ENCODE results near the gene WASL.
"Not testable (repeated sequence)": the region's sequence is repeated elsewhere in the genome, so short reads cannot be mapped to it uniquely, and the experiment has no call there.

The WASL gene

GRCh38 chr7:123734498-123734897 lies 14.3 kb downstream of the WASL start:
- no peak overlapping the region for H3K9ac ChIP-seq (ENCODE audit: low read depth, low read length)
- no peaks in the 10 kb centered on the region for H3K9me3 ChIP-seq (ENCODE audit: control insufficient read depth, insufficient read depth, low read length)
- H3K27me3 ChIP-seq (ENCODE audit: control insufficient read depth, insufficient read depth, low read length) = no peaks in the 10 kb centered on the region
- H3K4me1 ChIP-seq (ENCODE audit: control insufficient read depth, insufficient read depth, low read length) = no peaks in the 10 kb centered on the region
- H3K27ac ChIP-seq (ENCODE audit: low read depth, low read length) = no peak overlapping the region
- H3K36me3 ChIP-seq (ENCODE audit: control insufficient read depth, insufficient read depth, low read length) = no peaks in the 10 kb centered on the region
- no peak overlapping the region for H3K4me3 ChIP-seq (ENCODE audit: low read depth, low read length)

- no peak overlapping the region for H3K9ac ChIP-seq (ENCODE audit: low read depth, low read length)
- H3K36me3 ChIP-seq (ENCODE audit: control insufficient read depth, insufficient read depth, low read length) = no peaks in the 10 kb centered on the region
- H3K27me3 ChIP-seq (ENCODE audit: control insufficient read depth, insufficient read depth, low read length) = no peaks in the 10 kb centered on the region
- H3K9me3 ChIP-seq (ENCODE audit: control insufficient read depth, insufficient read depth, low read length) = no peaks in the 10 kb centered on the region
- H3K4me3 ChIP-seq (ENCODE audit: low read depth, low read length) = no peak overlapping the region
- H3K27ac ChIP-seq (ENCODE audit: low read depth, low read length) = no peak overlapping the region
- no peaks in the 10 kb centered on the region; the same call in 1 of the 2 replicates for H3K4me1 ChIP-seq (ENCODE audit: control insufficient read depth, insufficient read depth, low read length)
Observed at GRCh38 chr7:123732413-123733091, 16.3 kb downstream of the WASL start.

- peaks cover 23% of the 10 kb centered on the region for H3K4me1 ChIP-seq (ENCODE audit: control insufficient read depth, insufficient read depth, low read length)
- no peak overlapping the region for H3K9ac ChIP-seq (ENCODE audit: low read depth, low read length)
- H3K27ac ChIP-seq (ENCODE audit: low read depth, low read length) = no peak overlapping the region
- H3K4me3 ChIP-seq (ENCODE audit: low read depth, low read length) = no peak overlapping the region
- no peaks in the 10 kb centered on the region for H3K36me3 ChIP-seq (ENCODE audit: control insufficient read depth, insufficient read depth, low read length)
- no peaks in the 10 kb centered on the region for H3K27me3 ChIP-seq (ENCODE audit: control insufficient read depth, insufficient read depth, low read length)
- H3K9me3 ChIP-seq (ENCODE audit: control insufficient read depth, insufficient read depth, low read length) = no peaks in the 10 kb centered on the region
Observed at GRCh38 chr7:123729218-123729578, 19.6 kb downstream of the WASL start.

- H3K27ac ChIP-seq (ENCODE audit: low read depth, low read length) = no peak overlapping the region
- H3K27me3 ChIP-seq (ENCODE audit: control insufficient read depth, insufficient read depth, low read length) = no peaks in the 10 kb centered on the region
- no peaks in the 10 kb centered on the region for H3K9me3 ChIP-seq (ENCODE audit: control insufficient read depth, insufficient read depth, low read length)
- H3K36me3 ChIP-seq (ENCODE audit: control insufficient read depth, insufficient read depth, low read length) = no peaks in the 10 kb centered on the region
- H3K4me1 ChIP-seq (ENCODE audit: control insufficient read depth, insufficient read depth, low read length) = peaks cover 38% of the 10 kb centered on the region
- H3K9ac ChIP-seq (ENCODE audit: low read depth, low read length) = no peak overlapping the region
- H3K4me3 ChIP-seq (ENCODE audit: low read depth, low read length) = no peak overlapping the region
Observed at GRCh38 chr7:123727071-123727837, 21.5 kb downstream of the WASL start.

- Histone ChIP-seq H3K4me3 (ENCODE audit: low read depth, low read length) (no peak overlapping the region), H3K36me3 (ENCODE audit: control insufficient read depth, insufficient read depth, low read length) (no peaks in the 10 kb centered on the region), H3K27ac (ENCODE audit: low read depth, low read length) (no peak overlapping the region), H3K9me3 (ENCODE audit: control insufficient read depth, insufficient read depth, low read length) (no peaks in the 10 kb centered on the region), H3K4me1 (ENCODE audit: control insufficient read depth, insufficient read depth, low read length) (peaks cover 38% of the 10 kb centered on the region), H3K27me3 (ENCODE audit: control insufficient read depth, insufficient read depth, low read length) (no peaks in the 10 kb centered on the region), H3K9ac (ENCODE audit: low read depth, low read length) (no peak overlapping the region)
Observed at GRCh38 chr7:123725586-123726171, 23.1 kb downstream of the WASL start.

GRCh38 chr7:123724817-123725253 lies 24.0 kb downstream of the WASL start:
- no peak overlapping the region for H3K27ac ChIP-seq (ENCODE audit: low read depth, low read length)
- H3K27me3 ChIP-seq (ENCODE audit: control insufficient read depth, insufficient read depth, low read length) = no peaks in the 10 kb centered on the region
- no peak overlapping the region; the same call in 1 of the 2 replicates for H3K4me3 ChIP-seq (ENCODE audit: low read depth, low read length)
- H3K9ac ChIP-seq (ENCODE audit: low read depth, low read length) = no peak overlapping the region
- no peaks in the 10 kb centered on the region for H3K36me3 ChIP-seq (ENCODE audit: control insufficient read depth, insufficient read depth, low read length)
- H3K9me3 ChIP-seq (ENCODE audit: control insufficient read depth, insufficient read depth, low read length) = no peaks in the 10 kb centered on the region
- peaks cover 38% of the 10 kb centered on the region for H3K4me1 ChIP-seq (ENCODE audit: control insufficient read depth, insufficient read depth, low read length)

GRCh38 chr7:123723913-123724312 lies 24.9 kb downstream of the WASL start:
- H3K9ac ChIP-seq (ENCODE audit: low read depth, low read length) = no peak overlapping the region
- no peaks in the 10 kb centered on the region for H3K27me3 ChIP-seq (ENCODE audit: control insufficient read depth, insufficient read depth, low read length)
- H3K27ac ChIP-seq (ENCODE audit: low read depth, low read length) = peak overlapping the region; percentile 66
- peaks cover 38% of the 10 kb centered on the region for H3K4me1 ChIP-seq (ENCODE audit: control insufficient read depth, insufficient read depth, low read length)
- H3K9me3 ChIP-seq (ENCODE audit: control insufficient read depth, insufficient read depth, low read length) = no peaks in the 10 kb centered on the region
- no peak overlapping the region for H3K4me3 ChIP-seq (ENCODE audit: low read depth, low read length)
- no peaks in the 10 kb centered on the region for H3K36me3 ChIP-seq (ENCODE audit: control insufficient read depth, insufficient read depth, low read length)

- H3K4me1 ChIP-seq (ENCODE audit: control insufficient read depth, insufficient read depth, low read length) = peaks cover 33% of the 10 kb centered on the region
- not testable (repeated sequence) for H3K9me3 ChIP-seq (ENCODE audit: control insufficient read depth, insufficient read depth, low read length); H3K27ac ChIP-seq (ENCODE audit: low read depth, low read length); H3K4me3 ChIP-seq (ENCODE audit: low read depth, low read length); H3K27me3 ChIP-seq (ENCODE audit: control insufficient read depth, insufficient read depth, low read length); H3K9ac ChIP-seq (ENCODE audit: low read depth, low read length); H3K36me3 ChIP-seq (ENCODE audit: control insufficient read depth, insufficient read depth, low read length)
Observed at GRCh38 chr7:123720527-123720926, 28.3 kb downstream of the WASL start.

GRCh38 chr7:123719197-123719721 lies 29.5 kb downstream of the WASL start:
- no peaks in the 10 kb centered on the region for H3K9me3 ChIP-seq (ENCODE audit: control insufficient read depth, insufficient read depth, low read length)
- H3K27me3 ChIP-seq (ENCODE audit: control insufficient read depth, insufficient read depth, low read length) = no peaks in the 10 kb centered on the region
- no peak overlapping the region for H3K4me3 ChIP-seq (ENCODE audit: low read depth, low read length)
- H3K27ac ChIP-seq (ENCODE audit: low read depth, low read length) = no peak overlapping the region
- peaks cover 27% of the 10 kb centered on the region for H3K4me1 ChIP-seq (ENCODE audit: control insufficient read depth, insufficient read depth, low read length)
- no peak overlapping the region for H3K9ac ChIP-seq (ENCODE audit: low read depth, low read length)
- H3K36me3 ChIP-seq (ENCODE audit: control insufficient read depth, insufficient read depth, low read length) = no peaks in the 10 kb centered on the region

GRCh38 chr7:123718773-123719172 lies 30.0 kb downstream of the WASL start:
- peaks cover 22% of the 10 kb centered on the region for H3K4me1 ChIP-seq (ENCODE audit: control insufficient read depth, insufficient read depth, low read length)
- H3K4me3 ChIP-seq (ENCODE audit: low read depth, low read length) = no peak overlapping the region
- H3K9ac ChIP-seq (ENCODE audit: low read depth, low read length) = no peak overlapping the region
- no peaks in the 10 kb centered on the region for H3K27me3 ChIP-seq (ENCODE audit: control insufficient read depth, insufficient read depth, low read length)
- no peaks in the 10 kb centered on the region for H3K36me3 ChIP-seq (ENCODE audit: control insufficient read depth, insufficient read depth, low read length)
- no peaks in the 10 kb centered on the region for H3K9me3 ChIP-seq (ENCODE audit: control insufficient read depth, insufficient read depth, low read length)
- H3K27ac ChIP-seq (ENCODE audit: low read depth, low read length) = no peak overlapping the region

- Histone ChIP-seq H3K27ac (ENCODE audit: low read depth, low read length) (no peak overlapping the region), H3K36me3 (ENCODE audit: control insufficient read depth, insufficient read depth, low read length) (no peaks in the 10 kb centered on the region), H3K9ac (ENCODE audit: low read depth, low read length) (no peak overlapping the region), H3K9me3 (ENCODE audit: control insufficient read depth, insufficient read depth, low read length) (no peaks in the 10 kb centered on the region), H3K4me3 (ENCODE audit: low read depth, low read length) (no peak overlapping the region), H3K27me3 (ENCODE audit: control insufficient read depth, insufficient read depth, low read length) (no peaks in the 10 kb centered on the region), H3K4me1 (ENCODE audit: control insufficient read depth, insufficient read depth, low read length) (peaks cover 11% of the 10 kb centered on the region; the same call in 1 of the 2 replicates)
Observed at GRCh38 chr7:123717689-123718088, 31.1 kb downstream of the WASL start.

All from HUES48 (cell line).